ENCODE data around the gene HPX. TPM values are rescaled to one million over a fixed set of nuclear protein-coding genes. Genes with fewer than 3 reads are reported as not detected.

Gene HPX
- total RNA-seq, 2 donors from 2014 or later: 3.9 to 6.0 TPM

DNA sequence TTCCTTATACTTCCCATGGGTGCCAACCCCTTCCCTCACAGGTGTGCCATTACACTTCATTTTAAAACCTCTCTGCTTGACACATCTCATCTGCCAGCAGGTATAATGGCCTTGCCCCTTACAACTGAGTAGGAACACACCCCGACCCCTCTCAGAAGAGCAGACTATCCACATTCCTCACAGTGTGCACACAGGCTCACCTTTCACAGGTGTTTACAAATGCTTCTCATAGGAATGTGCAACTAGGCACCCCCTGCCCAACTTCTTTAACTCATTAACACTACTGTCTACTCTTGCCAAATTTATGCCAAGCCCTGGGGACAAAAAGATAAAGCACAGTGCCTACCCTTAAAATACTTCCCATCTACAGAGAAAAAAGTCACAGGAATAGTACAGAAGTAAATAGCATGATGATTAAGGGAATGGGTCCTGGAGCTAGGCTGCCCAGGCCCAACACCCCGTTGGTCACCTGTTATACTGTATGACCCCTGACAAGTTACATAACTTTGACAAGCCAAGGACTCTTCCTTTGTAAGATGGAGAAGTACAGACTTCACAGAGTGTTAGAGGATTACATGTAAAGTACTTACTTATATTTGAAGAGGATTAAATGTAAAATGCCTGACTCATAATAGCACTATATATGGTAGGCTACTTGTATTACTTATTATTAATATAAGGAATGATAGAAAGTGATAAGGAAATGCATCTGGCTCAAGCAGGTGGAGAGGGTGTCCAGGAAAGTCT is 17.7 kb upstream of the HPX start:
- DNase-seq: no peak
- TF ChIP-seq, protein P1, sequence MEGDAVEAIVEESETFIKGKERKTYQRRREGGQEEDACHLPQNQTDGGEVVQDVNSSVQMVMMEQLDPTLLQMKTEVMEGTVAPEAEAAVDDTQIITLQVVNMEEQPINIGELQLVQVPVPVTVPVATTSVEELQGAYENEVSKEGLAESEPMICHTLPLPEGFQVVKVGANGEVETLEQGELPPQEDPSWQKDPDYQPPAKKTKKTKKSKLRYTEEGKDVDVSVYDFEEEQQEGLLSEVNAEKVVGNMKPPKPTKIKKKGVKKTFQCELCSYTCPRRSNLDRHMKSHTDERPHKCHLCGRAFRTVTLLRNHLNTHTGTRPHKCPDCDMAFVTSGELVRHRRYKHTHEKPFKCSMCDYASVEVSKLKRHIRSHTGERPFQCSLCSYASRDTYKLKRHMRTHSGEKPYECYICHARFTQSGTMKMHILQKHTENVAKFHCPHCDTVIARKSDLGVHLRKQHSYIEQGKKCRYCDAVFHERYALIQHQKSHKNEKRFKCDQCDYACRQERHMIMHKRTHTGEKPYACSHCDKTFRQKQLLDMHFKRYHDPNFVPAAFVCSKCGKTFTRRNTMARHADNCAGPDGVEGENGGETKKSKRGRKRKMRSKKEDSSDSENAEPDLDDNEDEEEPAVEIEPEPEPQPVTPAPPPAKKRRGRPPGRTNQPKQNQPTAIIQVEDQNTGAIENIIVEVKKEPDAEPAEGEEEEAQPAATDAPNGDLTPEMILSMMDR (conservative IDR thresholded peaks at IDR 0.05): no peak
- Histone ChIP-seq H3K27me3 (ENCODE audit: control insufficient read depth, insufficient read depth, low read length, poor library complexity, severe bottlenecking) (no peaks in the 10 kb centered on the region), H3K9ac (ENCODE audit: extremely low read depth, low read length, poor library complexity, severe bottlenecking) (no peak overlapping the region), H3K9me3 (ENCODE audit: control insufficient read depth, low read length) (no peaks in the 10 kb centered on the region), H3K36me3 (ENCODE audit: control insufficient read depth, insufficient read depth, low read length) (peaks cover 11% of the 10 kb centered on the region), H3K27ac (ENCODE audit: low read depth, low read length) (no peak overlapping the region), H3K4me3 (ENCODE audit: low read length) (no peak overlapping the region), H3K4me1 (ENCODE audit: control insufficient read depth, insufficient read depth, low read length) (no peaks in the 10 kb centered on the region)
- Mint-ChIP-seq H3K27me3 (ENCODE audit: insufficient read depth) (no peaks in the 10 kb centered on the region), H3K4me3 (no peak overlapping the region), H3K27ac (no peak overlapping the region), H3K4me1 (no peaks in the 10 kb centered on the region), H3K9me3 (no peaks in the 10 kb centered on the region), H3K36me3 (ENCODE audit: low read depth) (peaks cover 11% of the 10 kb centered on the region)
- 89 to 95% methylated on average over 2 of the region's 2 CpGs for WGBS, 2 experiments (ENCODE audit: insufficient coverage in 1 of 2, insufficient read length in 1 of 2)

DNA sequence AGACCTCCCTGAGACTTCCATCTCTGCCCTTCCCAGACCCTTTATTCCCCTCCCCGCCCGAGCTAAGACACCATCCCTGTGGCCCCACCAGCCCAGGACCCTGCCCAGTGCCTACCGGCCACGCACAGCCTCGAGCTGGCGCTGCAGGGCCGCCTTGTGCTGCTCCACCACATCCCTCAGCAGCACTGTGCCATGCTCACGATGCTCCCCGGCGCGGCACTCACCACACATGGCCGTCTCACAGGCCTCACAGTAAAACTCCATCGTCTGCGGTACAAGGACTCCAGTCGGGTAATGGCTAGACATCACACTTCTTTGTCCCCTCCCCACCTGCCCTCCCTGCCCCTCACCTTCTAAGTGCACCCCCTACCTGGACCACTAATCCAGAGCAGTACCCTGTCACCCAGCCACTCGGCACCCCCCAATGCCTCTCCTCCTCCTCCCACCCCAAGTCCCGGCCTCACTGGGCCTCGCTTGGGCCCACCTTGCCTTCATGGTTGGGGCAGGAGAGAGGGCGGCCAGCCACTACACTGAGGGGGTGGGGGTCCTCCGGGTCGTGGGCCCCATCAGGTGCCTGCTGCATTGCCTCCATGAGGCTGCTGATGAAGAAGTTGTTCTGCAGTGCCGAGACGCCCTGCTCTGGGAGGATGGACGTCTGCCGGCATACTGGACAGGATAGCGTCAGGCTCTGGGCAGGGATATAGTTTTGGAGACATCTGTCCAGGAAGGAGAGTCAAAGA is 17.0 kb upstream of the HPX start:
- peaks cover 17% of the 10 kb centered on the region for H3K36me3 ChIP-seq (ENCODE audit: control insufficient read depth, insufficient read depth, low read length)
- H3K9ac ChIP-seq (ENCODE audit: extremely low read depth, low read length, poor library complexity, severe bottlenecking): no peak overlapping the region
- H3K27me3 ChIP-seq (ENCODE audit: control insufficient read depth, insufficient read depth, low read length, poor library complexity, severe bottlenecking): no peaks in the 10 kb centered on the region
- H3K27ac ChIP-seq (ENCODE audit: low read depth, low read length): no peak overlapping the region
- H3K36me3 Mint-ChIP-seq (ENCODE audit: low read depth): peaks cover 7% of the 10 kb centered on the region
- no peaks in the 10 kb centered on the region for H3K27me3 Mint-ChIP-seq (ENCODE audit: insufficient read depth)
- no peaks in the 10 kb centered on the region for H3K4me1 Mint-ChIP-seq
- no peak overlapping the region for H3K27ac Mint-ChIP-seq
- no peak overlapping the region for H3K4me3 ChIP-seq (ENCODE audit: low read length)
- no peaks in the 10 kb centered on the region for H3K9me3 ChIP-seq (ENCODE audit: control insufficient read depth, low read length)
- no peak for DNase-seq
- no peaks in the 10 kb centered on the region for H3K9me3 Mint-ChIP-seq
- no peak overlapping the region for H3K4me3 Mint-ChIP-seq
- TF ChIP-seq, protein P1 (conservative IDR thresholded peaks at IDR 0.05): no peak
- 93 to 99% methylated on average over 14 to 26 of the region's 26 CpGs for WGBS, 2 experiments (ENCODE audit: insufficient coverage in 1 of 2, insufficient read length in 1 of 2)
- no peaks in the 10 kb centered on the region for H3K4me1 ChIP-seq (ENCODE audit: control insufficient read depth, insufficient read depth, low read length)

GRCh38 chr11:6456361-6457073 is 15.7 kb upstream of the HPX start:
- Mint-ChIP-seq H3K9me3 (no peaks in the 10 kb centered on the region), H3K36me3 (ENCODE audit: low read depth) (peaks cover 7% of the 10 kb centered on the region), H3K4me3 (no peak overlapping the region), H3K4me1 (no peaks in the 10 kb centered on the region), H3K27ac (no peak overlapping the region), H3K27me3 (ENCODE audit: insufficient read depth) (no peaks in the 10 kb centered on the region)
- no peak overlapping the region for H3K27ac ChIP-seq (ENCODE audit: low read depth, low read length)
- H3K4me3 ChIP-seq (ENCODE audit: low read length): no peak overlapping the region
- TF ChIP-seq, protein P1 (conservative IDR thresholded peaks at IDR 0.05): no peak
- no peak overlapping the region for H3K9ac ChIP-seq (ENCODE audit: extremely low read depth, low read length, poor library complexity, severe bottlenecking)
- no peaks in the 10 kb centered on the region for H3K27me3 ChIP-seq (ENCODE audit: control insufficient read depth, insufficient read depth, low read length, poor library complexity, severe bottlenecking)
- WGBS, 2 experiments (ENCODE audit: insufficient coverage in 1 of 2, insufficient read length in 1 of 2): 96% methylated on average over 52 to 56 of the region's 56 CpGs
- H3K9me3 ChIP-seq (ENCODE audit: control insufficient read depth, low read length): no peaks in the 10 kb centered on the region
- no peak for DNase-seq
- H3K36me3 ChIP-seq (ENCODE audit: control insufficient read depth, insufficient read depth, low read length): peaks cover 24% of the 10 kb centered on the region
- no peaks in the 10 kb centered on the region for H3K4me1 ChIP-seq (ENCODE audit: control insufficient read depth, insufficient read depth, low read length)

Data from endodermal cell (in vitro differentiated cells).